ENCODE measurements around the gene MLXIPL.
A peak's percentile ranks its signal among the peaks of the same experiment; 100 is the strongest.
"Not testable (repeated sequence)": the region's sequence is repeated elsewhere in the genome, so short reads cannot be mapped to it uniquely, and the experiment has no call there.

MLXIPL gene

GRCh38 chr7:73578342-73579128 is 45.8 kb downstream of the MLXIPL start, which contains the start of gene TBL2:
Gene TBL2 (minus strand): TSS chr7:73578579. CDS start chr7:73578549, 30 bp downstream.
- DNase-seq (ENCODE audit: low read depth in 2 of 2) = peak; percentile 99

GRCh38 chr7:73577627-73578341 is 46.5 kb downstream of the MLXIPL start:
- DNase-seq (ENCODE audit: low read depth in 2 of 2) = no peak

- no peak for DNase-seq (ENCODE audit: low read depth in 2 of 2)
Observed at GRCh38 chr7:73573791-73574190, 50.5 kb downstream of the MLXIPL start.

GRCh38 chr7:73573276-73573675 is 51.0 kb downstream of the MLXIPL start:
- no peak for DNase-seq (ENCODE audit: low read depth in 2 of 2)

GRCh38 chr7:73572767-73573186 is 51.5 kb downstream of the MLXIPL start:
- DNase-seq (ENCODE audit: low read depth in 2 of 2) = no peak

- no peak for DNase-seq (ENCODE audit: low read depth in 2 of 2)
Observed at GRCh38 chr7:73570977-73571376, 53.3 kb downstream of the MLXIPL start.

- DNase-seq (ENCODE audit: low read depth in 2 of 2) = no peak
Observed at GRCh38 chr7:73570521-73570920, 53.8 kb downstream of the MLXIPL start.

GRCh38 chr7:73569042-73569608 is 55.2 kb downstream of the MLXIPL start:
- no peak for DNase-seq (ENCODE audit: low read depth in 2 of 2)

GRCh38 chr7:73567846-73568685 is 56.3 kb downstream of the MLXIPL start:
- DNase-seq (ENCODE audit: low read depth in 2 of 2) = no peak

- DNase-seq (ENCODE audit: low read depth in 2 of 2) = no peak
Observed at GRCh38 chr7:73567140-73567539, 57.2 kb downstream of the MLXIPL start.

- DNase-seq (ENCODE audit: low read depth in 2 of 2) = not testable (repeated sequence)
Observed at GRCh38 chr7:73566431-73566830, 57.9 kb downstream of the MLXIPL start.

- no peak for DNase-seq (ENCODE audit: low read depth in 2 of 2)
Observed at GRCh38 chr7:73565675-73566340, 58.5 kb downstream of the MLXIPL start.

GRCh38 chr7:73560109-73560835 is 64.0 kb downstream of the MLXIPL start:
- no peak for DNase-seq (ENCODE audit: low read depth in 2 of 2)

- DNase-seq (ENCODE audit: low read depth in 2 of 2) = peak; percentile 65 to 73
Observed at GRCh38 chr7:73557397-73558257, 66.7 kb downstream of the MLXIPL start, which contains the start of gene BCL7B. Gene BCL7B (minus strand): TSS chr7:73557690. CDS start chr7:73557578, 112 bp downstream.

GRCh38 chr7:73557108-73557396 is 67.3 kb downstream of the MLXIPL start:
- DNase-seq (ENCODE audit: low read depth in 2 of 2) = peak; percentile 86 to 92

GRCh38 chr7:73556208-73557107 is 67.9 kb downstream of the MLXIPL start:
- no peak for DNase-seq (ENCODE audit: low read depth in 2 of 2)

- no peak for DNase-seq (ENCODE audit: low read depth in 2 of 2)
Observed at GRCh38 chr7:73555411-73555982, 68.8 kb downstream of the MLXIPL start.

- not testable (repeated sequence) for DNase-seq (ENCODE audit: low read depth in 2 of 2)
Observed at GRCh38 chr7:73550093-73550492, 74.2 kb downstream of the MLXIPL start.
